ENCODE measurements around the gene TACO1.

TACO1 gene

GRCh38 chr17:63657786-63658185 lies 57.1 kb downstream of the TACO1 start:
- TF ChIP-seq CTCF (IDR thresholded peaks at IDR 0.05; ENCODE audit: low read length, missing control alignments) = no peak

More at GRCh38 chr17:63657786-63658185, 57.1 kb downstream of the TACO1 start:
- no peak for DNase-seq (ENCODE audit: low read depth)
- H3K4me3 ChIP-seq (replicated peaks; ENCODE audit: low read depth, low read length) = no peak overlapping the region

All from fibroblast of pulmonary artery (primary cell).